HT1080 (cell line): Measurements from ENCODE around the gene LNPK. TPM values are rescaled to one million over a fixed set of nuclear protein-coding genes. Genes with fewer than 3 reads are reported as not detected.
"Not testable (repeated sequence)": the region's sequence is repeated elsewhere in the genome, so short reads cannot be mapped to it uniquely, and the experiment has no call there.

Experiments used
- DNase-seq: peaks from one replicate; pipeline ENCODE4 v3.0.0-alpha.2; 2015; ENCODE audit warnings: low read depth
- total RNA-seq: library from RNA; depleted of rRNA; stranded (reverse); fragments of >200 nt; shearing (Covaris generic); gene quantifications from 2 replicates; pipeline ENCODE4 v1.2.3, GENCODE V29; 2014; rRNA removed

LNPK gene
- total RNA-seq, 1 experiment from 2014 or later: 29.6 TPM

- not testable (repeated sequence) for DNase-seq
These were observed 88.0 kb downstream of the LNPK start for GRCh38 chr2:175913849-175914743.

- DNase-seq: not testable (repeated sequence)
These were observed 88.8 kb downstream of the LNPK start for GRCh38 chr2:175913267-175913666.

GRCh38 chr2:175904035-175904434, 98.0 kb downstream of the LNPK start:
- no peak for DNase-seq

DNA sequence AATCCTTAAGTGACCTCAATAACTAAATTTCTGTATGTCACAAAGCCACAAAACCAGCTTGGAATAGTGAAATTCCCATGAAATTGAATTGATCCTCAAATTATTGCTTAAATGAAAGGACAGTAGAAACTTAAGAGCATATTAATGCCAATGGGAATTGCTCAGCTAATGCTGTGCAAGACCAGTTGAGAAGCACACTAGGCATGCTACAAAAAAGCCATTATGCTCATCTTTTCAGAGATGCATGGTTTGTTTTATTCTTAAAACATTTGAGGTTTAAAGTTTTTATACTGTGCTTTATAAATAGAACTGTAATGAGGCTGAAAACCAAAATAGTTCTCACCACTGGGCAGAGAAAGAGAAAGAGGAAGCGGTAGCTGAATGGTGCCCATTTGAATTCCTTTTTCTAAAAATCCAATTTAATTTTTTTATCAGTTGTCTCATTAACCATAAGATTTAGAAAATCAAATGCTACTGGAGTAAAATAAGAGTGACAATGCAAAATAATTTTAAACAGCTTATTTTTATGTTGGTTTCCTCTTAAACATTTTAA, 98.6 kb downstream of the LNPK start:
- DNase-seq: no peak

- DNase-seq: not testable (repeated sequence)
These were observed 106.1 kb downstream of the LNPK start for GRCh38 chr2:175895957-175896356.

GRCh38 chr2:175892046-175892445, 110.0 kb downstream of the LNPK start:
- no peak for DNase-seq

DNA sequence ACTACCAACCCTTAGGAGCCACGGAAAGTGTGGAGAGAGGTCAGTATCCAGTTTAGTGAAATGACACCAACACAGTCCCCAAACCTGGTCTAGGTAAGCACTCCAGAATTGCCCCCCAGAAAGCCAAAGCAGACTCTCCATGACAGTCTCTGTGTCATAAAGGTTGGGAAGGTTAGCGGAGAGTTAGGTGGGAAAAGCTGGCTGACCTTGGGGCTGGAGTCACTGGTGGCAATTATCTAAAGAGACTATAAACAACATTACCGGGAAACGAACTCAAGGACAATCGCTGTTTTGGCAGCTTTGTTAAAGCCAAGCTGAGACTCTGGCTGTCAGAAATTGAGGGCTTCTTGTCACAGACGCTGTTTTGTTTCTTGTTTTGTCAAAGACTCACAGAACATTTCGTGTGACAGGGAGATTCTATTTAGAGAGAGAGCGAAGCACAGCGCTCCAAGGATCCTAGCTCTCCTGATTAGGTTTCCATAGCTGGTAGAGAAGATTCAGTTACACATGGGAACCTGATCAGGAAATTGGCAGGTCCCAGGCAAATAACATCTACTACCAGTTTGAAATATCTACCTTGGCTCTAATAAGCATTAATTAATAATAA, 111.3 kb downstream of the LNPK start:
- no peak for DNase-seq

DNA sequence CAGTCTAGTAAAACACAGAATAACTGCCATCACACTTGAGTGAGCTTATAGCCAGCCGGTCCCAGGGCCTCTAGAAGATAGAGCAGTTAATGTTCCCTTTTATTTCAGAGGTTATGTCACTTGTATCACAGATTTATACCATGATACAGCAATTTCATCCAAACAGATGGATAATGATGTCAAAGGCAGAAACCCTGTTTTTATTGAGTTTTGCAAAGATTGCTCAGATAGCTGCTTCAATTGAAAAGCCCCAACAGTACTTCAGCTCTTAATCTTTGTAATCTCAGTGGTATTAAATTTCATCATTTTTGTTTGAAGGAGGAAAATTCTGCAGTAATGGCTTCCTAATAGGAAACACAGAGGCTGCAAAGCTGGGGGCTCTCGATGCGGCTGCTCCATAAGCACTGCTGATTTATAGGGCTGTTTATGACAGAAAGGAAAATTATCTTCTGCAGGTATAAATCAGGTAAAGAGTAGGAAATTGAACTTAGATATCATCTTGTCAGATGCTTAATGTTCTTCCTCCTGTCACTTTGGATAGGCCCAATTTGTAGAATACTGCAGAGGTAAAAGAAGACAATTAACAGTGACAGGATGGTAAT, 112.3 kb downstream of the LNPK start:
- DNase-seq: no peak

DNA sequence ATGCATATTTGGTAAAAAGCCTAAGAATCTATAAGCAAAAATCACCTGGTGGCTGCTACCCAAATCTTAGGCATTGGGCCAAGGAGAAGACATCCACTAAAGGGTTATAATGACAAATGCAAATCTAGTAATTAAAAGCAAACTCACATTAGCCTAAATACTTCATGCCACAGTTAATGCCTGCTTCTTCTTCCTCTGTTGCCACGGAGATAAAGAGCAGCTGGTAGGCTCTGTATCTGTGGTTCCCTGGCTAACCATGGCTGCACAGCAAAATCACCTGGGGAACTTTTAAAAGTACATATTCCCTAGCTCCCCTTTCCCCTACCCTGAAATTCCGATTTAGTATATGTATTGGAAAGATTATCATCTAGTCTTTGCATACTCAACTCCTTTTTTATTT, 114.3 kb downstream of the LNPK start:
- no peak for DNase-seq

DNA sequence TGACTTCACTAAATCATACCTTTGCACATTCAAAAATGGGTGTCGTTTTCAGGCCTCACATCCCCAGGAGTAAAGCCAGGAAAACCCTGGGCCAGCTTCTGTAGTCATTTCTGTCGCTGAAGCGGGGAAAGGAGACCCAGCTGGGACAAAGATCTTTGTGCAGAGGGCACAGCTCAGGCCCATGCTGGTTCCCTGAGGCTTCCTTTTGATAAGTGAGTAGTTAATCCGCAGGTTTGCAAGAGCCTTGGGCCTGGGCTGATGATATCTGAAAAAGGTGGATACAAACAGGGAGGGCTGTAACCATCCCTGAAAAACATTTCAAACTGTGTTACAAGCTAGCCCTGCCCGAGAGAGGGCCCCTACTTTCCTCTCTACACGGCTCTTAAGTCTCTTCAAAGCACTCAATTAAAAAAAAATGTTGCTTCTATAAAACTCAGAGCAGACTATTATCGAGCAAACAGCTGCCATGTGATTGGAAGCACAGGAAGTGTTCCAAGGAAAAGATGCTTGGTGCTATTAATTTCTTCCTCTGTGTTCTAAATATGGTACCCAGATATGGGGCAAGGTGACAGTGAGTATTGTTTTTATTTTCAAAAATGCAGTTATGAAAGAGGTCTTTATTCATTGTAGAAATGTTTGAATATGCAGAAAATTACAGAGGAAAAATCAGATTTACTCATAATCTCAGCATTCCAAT, 117.2 kb downstream of the LNPK start:
- DNase-seq: no peak

GRCh38 chr2:175883586-175884194, 118.4 kb downstream of the LNPK start:
- no peak for DNase-seq

- DNase-seq: no peak
These were observed 122.4 kb downstream of the LNPK start for GRCh38 chr2:175879679-175880078.

- no peak for DNase-seq
These were observed 124.1 kb downstream of the LNPK start for GRCh38 chr2:175877845-175878544.

GRCh38 chr2:175874291-175874690, 127.8 kb downstream of the LNPK start:
- DNase-seq: no peak

Other genes with a start within 250 kb of the LNPK start
- not detected in 2 replicates for gene EVX2, start 81.7 kb upstream of the LNPK start, total RNA-seq
- 2.6 and 3.2 TPM in 2 replicates for gene HOXD13, start 90.5 kb upstream of the LNPK start, total RNA-seq
- 0.10 TPM in 1 of 2 replicates, not detected in the other for gene HOXD12, start 97.5 kb upstream of the LNPK start, total RNA-seq
- gene HOXD11, start 105.0 kb upstream of the LNPK start, total RNA-seq: 6.4 and 8.9 TPM in 2 replicates
- 8.6 and 10.5 TPM in 2 replicates for gene HOXD10, start 114.5 kb upstream of the LNPK start, total RNA-seq
- gene HOXD9, start 120.5 kb upstream of the LNPK start, total RNA-seq: 0.53 and 1.7 TPM in 2 replicates
- gene HOXD8, start 127.4 kb upstream of the LNPK start, total RNA-seq: 8.9 and 9.5 TPM in 2 replicates
- not detected in 2 replicates for gene HOXD4, start 149.3 kb upstream of the LNPK start, total RNA-seq
- gene HOXD3, start 155.0 kb upstream of the LNPK start, total RNA-seq: not detected in 2 replicates
- not detected in 2 replicates for gene HOXD1, start 186.4 kb upstream of the LNPK start, total RNA-seq